ENCODE results near the gene BAIAP3. TPM values are rescaled to one million over a fixed set of nuclear protein-coding genes. Genes with fewer than 3 reads are reported as not detected.

The BAIAP3 gene
- polyA plus RNA-seq, 1 donor from 2014 or later, result 65.2 TPM

DNA sequence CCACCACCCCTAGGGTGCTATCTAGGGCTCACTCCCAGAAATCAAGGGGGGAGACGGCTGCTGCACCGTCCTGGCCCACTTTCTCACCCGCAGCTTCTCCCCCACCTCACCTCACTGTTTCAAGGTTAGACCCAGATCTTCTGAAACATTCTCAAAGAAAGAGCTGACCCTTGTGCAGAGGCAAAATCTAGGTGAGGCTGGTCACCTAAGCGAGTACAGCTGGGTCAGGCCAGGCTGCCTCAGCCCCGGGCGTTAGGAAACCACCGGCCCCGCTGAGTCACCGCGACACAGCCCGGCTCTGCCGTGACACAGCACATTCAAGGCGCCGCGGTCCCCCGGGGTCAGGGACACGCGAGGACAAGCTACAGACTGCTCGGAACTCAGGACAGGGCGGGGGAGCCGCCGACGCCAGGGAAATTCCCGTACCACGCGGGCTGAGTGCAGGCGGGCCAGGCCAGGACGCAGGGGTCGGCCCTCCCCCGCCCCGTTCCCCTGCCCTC is 45.4 kb downstream of the BAIAP3 start:
- H3K4me3 ChIP-seq (ENCODE audit: low read length), result peak overlapping the region; percentile 68
- no peaks in the 10 kb centered on the region for H3K9me3 ChIP-seq (ENCODE audit: low read length)
- H2AFZ ChIP-seq (ENCODE audit: low read depth, low read length), result no peak overlapping the region
- H3K9me2 ChIP-seq (ENCODE audit: insufficient read depth, low read length), result no peaks in the 10 kb centered on the region
- H3K27ac ChIP-seq (ENCODE audit: low read length), result no peak overlapping the region
- H3K4me2 ChIP-seq (ENCODE audit: low read length), result no peak overlapping the region
- no peaks in the 10 kb centered on the region for H3K27me3 ChIP-seq (ENCODE audit: insufficient read depth, low read depth, low read length)
- no peaks in the 10 kb centered on the region for H4K20me1 ChIP-seq (ENCODE audit: insufficient read depth)
- H3K79me2 ChIP-seq (replicated peaks; ENCODE audit: insufficient read depth, low read length), result no peaks in the 10 kb centered on the region
- TF ChIP-seq MXI1 (conservative IDR thresholded peaks at IDR 0.05; ENCODE audit: poor library complexity, severe bottlenecking) (no peak), TAF1 (IDR thresholded peaks at IDR 0.05; ENCODE audit: low read depth) (no peak), POLR2AphosphoS5 (IDR thresholded peaks at IDR 0.05) (no peak), EP300 (conservative IDR thresholded peaks at IDR 0.05; ENCODE audit: poor library complexity, severe bottlenecking) (no peak), REST (IDR thresholded peaks at IDR 0.05; ENCODE audit: borderline replicate concordance) (no peak), RAD21 (conservative IDR thresholded peaks at IDR 0.05) (no peak), EZH2 (IDR thresholded peaks at IDR 0.05; ENCODE audit: borderline replicate concordance, insufficient read depth, low read length, poor library complexity, severe bottlenecking) (no peak), SMC3 (conservative IDR thresholded peaks at IDR 0.05; ENCODE audit: poor library complexity) (no peak), CTCF (IDR thresholded peaks at IDR 0.05; ENCODE audit: poor library complexity, severe bottlenecking) (no peak)
- no peaks in the 10 kb centered on the region for H3K36me3 ChIP-seq (ENCODE audit: insufficient read depth, low read length)
- H3K9ac ChIP-seq (ENCODE audit: low read length), result no peak overlapping the region
- no peaks in the 10 kb centered on the region for H3F3A ChIP-seq (ENCODE audit: insufficient read depth, low read length, poor library complexity, severe bottlenecking)

DNA sequence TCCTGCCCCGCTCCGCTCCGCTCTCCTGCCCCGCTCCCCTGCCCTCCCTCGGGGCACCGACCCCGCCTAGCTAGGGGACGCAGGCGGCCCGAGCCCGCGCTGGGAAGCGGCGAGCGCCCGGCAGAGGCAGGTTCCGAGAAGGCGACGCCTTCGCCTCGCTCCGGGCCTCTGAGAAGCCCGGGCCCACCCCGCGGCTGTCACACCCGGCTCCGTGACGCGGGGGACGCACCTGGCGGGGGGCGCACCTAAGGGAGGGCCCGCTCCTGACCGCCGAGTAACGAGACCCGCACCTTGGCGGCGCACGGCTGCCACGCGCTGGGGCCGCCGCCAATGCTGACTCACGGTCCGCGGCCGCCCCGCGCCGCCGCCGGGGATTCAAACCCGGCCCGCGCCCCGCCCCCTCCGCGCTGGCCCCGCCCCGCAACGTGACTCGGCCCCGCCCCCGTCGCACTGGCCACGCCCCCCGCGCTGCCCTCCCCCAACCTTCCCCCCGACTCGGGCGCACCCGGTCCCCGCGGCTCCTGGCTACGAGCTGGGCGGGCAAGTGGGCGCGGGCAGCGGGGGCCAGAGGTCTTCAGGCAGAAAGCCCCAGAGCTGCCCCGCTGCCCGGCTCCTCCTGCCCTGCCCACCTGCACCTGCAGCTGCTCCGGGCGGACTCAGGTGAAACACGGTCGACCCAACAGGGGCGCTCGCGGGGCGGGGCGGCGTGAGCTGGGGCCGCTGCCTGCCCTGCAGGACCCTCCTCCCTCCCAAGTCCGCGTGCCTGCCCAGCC is 46.0 kb downstream of the BAIAP3 start:
- H3K27ac ChIP-seq (ENCODE audit: low read length), result no peak overlapping the region
- no peaks in the 10 kb centered on the region for H3K9me2 ChIP-seq (ENCODE audit: insufficient read depth, low read length)
- peak overlapping the region; percentile 68 for H3K4me3 ChIP-seq (ENCODE audit: low read length)
- H3K9me3 ChIP-seq (ENCODE audit: low read length), result no peaks in the 10 kb centered on the region
- H3F3A ChIP-seq (ENCODE audit: insufficient read depth, low read length, poor library complexity, severe bottlenecking), result no peaks in the 10 kb centered on the region
- no peaks in the 10 kb centered on the region for H3K27me3 ChIP-seq (ENCODE audit: insufficient read depth, low read depth, low read length)
- no peak overlapping the region for H2AFZ ChIP-seq (ENCODE audit: low read depth, low read length)
- H3K9ac ChIP-seq (ENCODE audit: low read length), result peak overlapping the region; percentile 16
- no peaks in the 10 kb centered on the region for H3K36me3 ChIP-seq (ENCODE audit: insufficient read depth, low read length)
- no peaks in the 10 kb centered on the region for H4K20me1 ChIP-seq (ENCODE audit: insufficient read depth)
- no peaks in the 10 kb centered on the region for H3K79me2 ChIP-seq (replicated peaks; ENCODE audit: insufficient read depth, low read length)
- no peak overlapping the region for H3K4me2 ChIP-seq (ENCODE audit: low read length)
- peak; percentile 80 for TF ChIP-seq MXI1 (conservative IDR thresholded peaks at IDR 0.05; ENCODE audit: poor library complexity, severe bottlenecking)
- TF ChIP-seq EP300 (conservative IDR thresholded peaks at IDR 0.05; ENCODE audit: poor library complexity, severe bottlenecking), result no peak
- TF ChIP-seq CTCF (IDR thresholded peaks at IDR 0.05; ENCODE audit: poor library complexity, severe bottlenecking), result no peak

Measured in neural cell (in vitro differentiated cells).